Daoy (cell line): ENCODE data around the gene RCAN2. TPM values are rescaled to one million over a fixed set of nuclear protein-coding genes. Genes with fewer than 3 reads are reported as not detected.

ENCODE experiments used
- DNase-seq: peaks from one replicate; pipeline ENCODE4 v3.0.0-alpha.2; 2015; ENCODE audit warnings: low read depth
- total RNA-seq: library from RNA; depleted of rRNA; stranded (reverse); fragments of >200 nt; shearing (Covaris generic); gene quantifications from 2 replicates; pipeline ENCODE4 v1.2.3, GENCODE V29; 2014

The RCAN2 gene
- total RNA-seq, 1 experiment from 2014 or later, result 2.0 TPM

- no peak for DNase-seq
Observed at GRCh38 chr6:46254946-46255345, 236.3 kb downstream of the RCAN2 start.

GRCh38 chr6:46254331-46254730, 236.9 kb downstream of the RCAN2 start:
- DNase-seq, result no peak

GRCh38 chr6:46251583-46252339, 239.5 kb downstream of the RCAN2 start:
- no peak for DNase-seq

- no peak for DNase-seq
Observed at GRCh38 chr6:46248143-46248542, 243.1 kb downstream of the RCAN2 start.

GRCh38 chr6:46246727-46247126, 244.5 kb downstream of the RCAN2 start:
- no peak for DNase-seq

GRCh38 chr6:46246081-46246480, 245.2 kb downstream of the RCAN2 start:
- no peak for DNase-seq

- DNase-seq, result no peak
Observed at GRCh38 chr6:46244670-46245069, 246.6 kb downstream of the RCAN2 start.

GRCh38 chr6:46243754-46244153, 247.5 kb downstream of the RCAN2 start:
- no peak for DNase-seq

GRCh38 chr6:46242921-46243320, 248.3 kb downstream of the RCAN2 start:
- no peak for DNase-seq

GRCh38 chr6:46240866-46241565, 250.2 kb downstream of the RCAN2 start:
- DNase-seq, result no peak

- no peak for DNase-seq
Observed at GRCh38 chr6:46236752-46237151, 254.5 kb downstream of the RCAN2 start.

- DNase-seq, result no peak
Observed at GRCh38 chr6:46235242-46235641, 256.0 kb downstream of the RCAN2 start.

GRCh38 chr6:46234700-46235099, 256.5 kb downstream of the RCAN2 start:
- no peak for DNase-seq

- DNase-seq, result no peak
Observed at GRCh38 chr6:46234156-46234556, 257.1 kb downstream of the RCAN2 start.

- DNase-seq, result no peak
Observed at GRCh38 chr6:46233129-46233528, 258.1 kb downstream of the RCAN2 start.

GRCh38 chr6:46222286-46222685, 269.0 kb downstream of the RCAN2 start:
- DNase-seq, result no peak

- peak; percentile 9 for DNase-seq
Observed at GRCh38 chr6:46221222-46221793, 269.9 kb downstream of the RCAN2 start.

GRCh38 chr6:46220352-46221221, 270.7 kb downstream of the RCAN2 start:
- no peak for DNase-seq

- no peak for DNase-seq
Observed at GRCh38 chr6:46219661-46220060, 271.6 kb downstream of the RCAN2 start.

GRCh38 chr6:46218457-46218856, 272.8 kb downstream of the RCAN2 start:
- no peak for DNase-seq

- no peak for DNase-seq
Observed at GRCh38 chr6:46217671-46218131, 273.5 kb downstream of the RCAN2 start.

- DNase-seq, result no peak
Observed at GRCh38 chr6:46216879-46217278, 274.4 kb downstream of the RCAN2 start.
